ENCODE data around the gene TLX1. TPM values are rescaled to one million over a fixed set of nuclear protein-coding genes. Genes with fewer than 3 reads are reported as not detected.

Gene TLX1
- total and polyA plus RNA-seq, 4 donors = 0.06 to 0.79 (median 0.31) TPM

- no peak overlapping the region for H3K9ac ChIP-seq (ENCODE audit: low read depth in 1 of 2, low read length in 2 of 2)
- H3K27me3 ChIP-seq (ENCODE audit: control insufficient read depth in 4 of 4, insufficient read depth in 4 of 4, low read length in 3 of 4) = peaks cover 0 to 8% (median 2%) of the 10 kb centered on the region in 4 donors
- H3K4me3 ChIP-seq (ENCODE audit: low read depth in 1 of 3, low read length in 3 of 3) = no peak overlapping the region
- TF ChIP-seq YY1 (IDR thresholded peaks at IDR 0.05) = no peak
- TF ChIP-seq NR2F2 (IDR thresholded peaks at IDR 0.05) = no peak
- no peak for TF ChIP-seq JUND (IDR thresholded peaks at IDR 0.05)
- no peak for TF ChIP-seq HNF4G (IDR thresholded peaks at IDR 0.05)
- no peak for TF ChIP-seq ZBTB33 (IDR thresholded peaks at IDR 0.05)
- no peak for TF ChIP-seq SP1 (IDR thresholded peaks at IDR 0.05)
- no peak for TF ChIP-seq TAF1 (conservative IDR thresholded peaks at IDR 0.05)
- TF ChIP-seq RXRA (IDR thresholded peaks at IDR 0.05) = no peak
- no peak for TF ChIP-seq FOXA1 (IDR thresholded peaks at IDR 0.05)
- TF ChIP-seq REST (IDR thresholded peaks at IDR 0.05) = no peak
- no peaks in the 10 kb centered on the region for H3K36me3 ChIP-seq (ENCODE audit: control insufficient read depth in 4 of 4, insufficient read depth in 3 of 4, low read depth in 1 of 4, low read length in 3 of 4)
- H3K4me1 ChIP-seq (ENCODE audit: control insufficient read depth in 4 of 4, insufficient read depth in 4 of 4, low read length in 3 of 4) = no peaks in the 10 kb centered on the region
- no peaks in the 10 kb centered on the region for H3K9me3 ChIP-seq (ENCODE audit: control insufficient read depth in 4 of 4, low read length in 3 of 4)
- WGBS = 80% methylated on average over 11 of the region's 11 CpGs
- no peak overlapping the region for H3K27ac ChIP-seq (ENCODE audit: low read depth in 1 of 2, low read length in 2 of 2)
- DNase-seq (ENCODE audit: low spot score) = no peak
These were observed 41.4 kb upstream of the TLX1 start for GRCh38 chr10:101089520-101090299.

- Histone ChIP-seq H3K36me3 (ENCODE audit: control insufficient read depth in 4 of 4, insufficient read depth in 3 of 4, low read depth in 1 of 4, low read length in 3 of 4) (no peaks in the 10 kb centered on the region), H3K9ac (ENCODE audit: low read depth in 1 of 2, low read length in 2 of 2) (no peak overlapping the region), H3K27ac (ENCODE audit: low read depth in 1 of 2, low read length in 2 of 2) (no peak overlapping the region), H3K4me3 (ENCODE audit: low read depth in 1 of 3, low read length in 3 of 3) (no peak overlapping the region), H3K4me1 (ENCODE audit: control insufficient read depth in 4 of 4, insufficient read depth in 4 of 4, low read length in 3 of 4) (no peaks in the 10 kb centered on the region), H3K27me3 (ENCODE audit: control insufficient read depth in 4 of 4, insufficient read depth in 4 of 4, low read length in 3 of 4) (peaks cover 0 to 8% (median 2%) of the 10 kb centered on the region in 4 donors), H3K9me3 (ENCODE audit: control insufficient read depth in 4 of 4, low read length in 3 of 4) (no peaks in the 10 kb centered on the region)
- 92% methylated on average over 5 of the region's 5 CpGs for WGBS
- DNase-seq (ENCODE audit: low spot score) = no peak
- TF ChIP-seq RXRA (IDR thresholded peaks at IDR 0.05) (no peak), RAD21 (IDR thresholded peaks at IDR 0.05) (no peak), REST (IDR thresholded peaks at IDR 0.05) (no peak), FOXA1 (IDR thresholded peaks at IDR 0.05) (no peak), ZBTB33 (IDR thresholded peaks at IDR 0.05) (no peak), HNF4G (IDR thresholded peaks at IDR 0.05) (no peak), NR2F2 (IDR thresholded peaks at IDR 0.05) (no peak), YY1 (IDR thresholded peaks at IDR 0.05) (no peak), SP1 (IDR thresholded peaks at IDR 0.05) (no peak), JUND (IDR thresholded peaks at IDR 0.05) (no peak), HNF4A (conservative IDR thresholded peaks at IDR 0.05) (no peak), EGR1 (IDR thresholded peaks at IDR 0.05; ENCODE audit: low read depth in 2 of 2) (no peak), TAF1 (conservative IDR thresholded peaks at IDR 0.05) (no peak), FOXA2 (IDR thresholded peaks at IDR 0.05) (no peak)
- TF ChIP-seq, protein P1, sequence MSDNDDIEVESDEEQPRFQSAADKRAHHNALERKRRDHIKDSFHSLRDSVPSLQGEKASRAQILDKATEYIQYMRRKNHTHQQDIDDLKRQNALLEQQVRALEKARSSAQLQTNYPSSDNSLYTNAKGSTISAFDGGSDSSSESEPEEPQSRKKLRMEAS (IDR thresholded peaks at IDR 0.05) = no peak
- TF ChIP-seq, protein P2, sequence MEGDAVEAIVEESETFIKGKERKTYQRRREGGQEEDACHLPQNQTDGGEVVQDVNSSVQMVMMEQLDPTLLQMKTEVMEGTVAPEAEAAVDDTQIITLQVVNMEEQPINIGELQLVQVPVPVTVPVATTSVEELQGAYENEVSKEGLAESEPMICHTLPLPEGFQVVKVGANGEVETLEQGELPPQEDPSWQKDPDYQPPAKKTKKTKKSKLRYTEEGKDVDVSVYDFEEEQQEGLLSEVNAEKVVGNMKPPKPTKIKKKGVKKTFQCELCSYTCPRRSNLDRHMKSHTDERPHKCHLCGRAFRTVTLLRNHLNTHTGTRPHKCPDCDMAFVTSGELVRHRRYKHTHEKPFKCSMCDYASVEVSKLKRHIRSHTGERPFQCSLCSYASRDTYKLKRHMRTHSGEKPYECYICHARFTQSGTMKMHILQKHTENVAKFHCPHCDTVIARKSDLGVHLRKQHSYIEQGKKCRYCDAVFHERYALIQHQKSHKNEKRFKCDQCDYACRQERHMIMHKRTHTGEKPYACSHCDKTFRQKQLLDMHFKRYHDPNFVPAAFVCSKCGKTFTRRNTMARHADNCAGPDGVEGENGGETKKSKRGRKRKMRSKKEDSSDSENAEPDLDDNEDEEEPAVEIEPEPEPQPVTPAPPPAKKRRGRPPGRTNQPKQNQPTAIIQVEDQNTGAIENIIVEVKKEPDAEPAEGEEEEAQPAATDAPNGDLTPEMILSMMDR (IDR thresholded peaks at IDR 0.05; ENCODE audit: low read depth, low read length, missing input control) = no peak
- TF ChIP-seq, protein P3, sequence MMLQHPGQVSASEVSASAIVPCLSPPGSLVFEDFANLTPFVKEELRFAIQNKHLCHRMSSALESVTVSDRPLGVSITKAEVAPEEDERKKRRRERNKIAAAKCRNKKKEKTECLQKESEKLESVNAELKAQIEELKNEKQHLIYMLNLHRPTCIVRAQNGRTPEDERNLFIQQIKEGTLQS (IDR thresholded peaks at IDR 0.05) = no peak
These were observed 40.5 kb upstream of the TLX1 start for GRCh38 chr10:101090597-101090996.
